ENCODE measurements around the gene FBLN1.
"Not testable (repeated sequence)": the region's sequence is repeated elsewhere in the genome, so short reads cannot be mapped to it uniquely, and the experiment has no call there.

The FBLN1 gene

GRCh38 chr22:45493286-45493771 lies 9.4 kb upstream of the FBLN1 start:
- no peaks in the 10 kb centered on the region for H3F3A ChIP-seq (ENCODE audit: low read depth)
- H3K4me1 ChIP-seq (ENCODE audit: insufficient read depth, low read length, poor library complexity, severe bottlenecking) = no peaks in the 10 kb centered on the region
- no peak overlapping the region for H2AFZ ChIP-seq (ENCODE audit: low read length)
- no peaks in the 10 kb centered on the region for H3K79me2 ChIP-seq (ENCODE audit: insufficient read depth, low read length)
- no peak overlapping the region for H3K4me2 ChIP-seq (ENCODE audit: low read depth, low read length, poor library complexity, severe bottlenecking)
- H4K20me1 ChIP-seq (ENCODE audit: insufficient read depth, low read length, poor library complexity, severe bottlenecking) = no peaks in the 10 kb centered on the region
- no peak overlapping the region for H3K4me3 ChIP-seq (ENCODE audit: low read length, poor library complexity, severe bottlenecking)
- no peak for TF ChIP-seq CTCF (conservative IDR thresholded peaks at IDR 0.05; ENCODE audit: low read length)
- no peak for TF ChIP-seq EZH2phosphoT487 (IDR thresholded peaks at IDR 0.05; ENCODE audit: borderline replicate concordance)
- no peak overlapping the region for H3K9ac ChIP-seq (ENCODE audit: low read depth, low read length, poor library complexity, severe bottlenecking)
- H3K9me3 ChIP-seq (ENCODE audit: insufficient read depth, low read depth, low read length) = no peaks in the 10 kb centered on the region
- no peaks in the 10 kb centered on the region for H3K36me3 ChIP-seq (ENCODE audit: insufficient read depth, low read length)
- H3K9me2 ChIP-seq (replicated peaks; ENCODE audit: low read depth, low read length) = no peaks in the 10 kb centered on the region
- H3K27me3 ChIP-seq (ENCODE audit: insufficient read depth, low read length, poor library complexity, severe bottlenecking) = no peaks in the 10 kb centered on the region

- H2AFZ ChIP-seq (ENCODE audit: low read length); H3K9me3 ChIP-seq (ENCODE audit: insufficient read depth, low read depth, low read length); H3K79me2 ChIP-seq (ENCODE audit: insufficient read depth, low read length); H4K20me1 ChIP-seq (ENCODE audit: insufficient read depth, low read length, poor library complexity, severe bottlenecking); H3K9me2 ChIP-seq (replicated peaks; ENCODE audit: low read depth, low read length); H3K27me3 ChIP-seq (ENCODE audit: insufficient read depth, low read length, poor library complexity, severe bottlenecking); H3K9ac ChIP-seq (ENCODE audit: low read depth, low read length, poor library complexity, severe bottlenecking); H3K4me3 ChIP-seq (ENCODE audit: low read length, poor library complexity, severe bottlenecking); H3K36me3 ChIP-seq (ENCODE audit: insufficient read depth, low read length); H3F3A ChIP-seq (ENCODE audit: low read depth); H3K4me1 ChIP-seq (ENCODE audit: insufficient read depth, low read length, poor library complexity, severe bottlenecking); H3K4me2 ChIP-seq (ENCODE audit: low read depth, low read length, poor library complexity, severe bottlenecking): not testable (repeated sequence)
Observed at GRCh38 chr22:45494306-45494705, 8.4 kb upstream of the FBLN1 start.

GRCh38 chr22:45495616-45496015 lies 7.1 kb upstream of the FBLN1 start:
- not testable (repeated sequence) for H3K4me1 ChIP-seq (ENCODE audit: insufficient read depth, low read length, poor library complexity, severe bottlenecking); H3K4me2 ChIP-seq (ENCODE audit: low read depth, low read length, poor library complexity, severe bottlenecking); H3K9me3 ChIP-seq (ENCODE audit: insufficient read depth, low read depth, low read length); H3K9me2 ChIP-seq (replicated peaks; ENCODE audit: low read depth, low read length); H2AFZ ChIP-seq (ENCODE audit: low read length); H3K27me3 ChIP-seq (ENCODE audit: insufficient read depth, low read length, poor library complexity, severe bottlenecking); H3K9ac ChIP-seq (ENCODE audit: low read depth, low read length, poor library complexity, severe bottlenecking); H3K4me3 ChIP-seq (ENCODE audit: low read length, poor library complexity, severe bottlenecking); H4K20me1 ChIP-seq (ENCODE audit: insufficient read depth, low read length, poor library complexity, severe bottlenecking); H3K79me2 ChIP-seq (ENCODE audit: insufficient read depth, low read length); H3K36me3 ChIP-seq (ENCODE audit: insufficient read depth, low read length); H3F3A ChIP-seq (ENCODE audit: low read depth)

GRCh38 chr22:45496451-45496941 lies 6.2 kb upstream of the FBLN1 start:
- Histone ChIP-seq H3K36me3 (ENCODE audit: insufficient read depth, low read length) (no peaks in the 10 kb centered on the region), H3K4me1 (ENCODE audit: insufficient read depth, low read length, poor library complexity, severe bottlenecking) (no peaks in the 10 kb centered on the region), H3K27me3 (ENCODE audit: insufficient read depth, low read length, poor library complexity, severe bottlenecking) (no peaks in the 10 kb centered on the region), H4K20me1 (ENCODE audit: insufficient read depth, low read length, poor library complexity, severe bottlenecking) (no peaks in the 10 kb centered on the region), H3K4me2 (ENCODE audit: low read depth, low read length, poor library complexity, severe bottlenecking) (no peak overlapping the region), H3K79me2 (ENCODE audit: insufficient read depth, low read length) (no peaks in the 10 kb centered on the region), H2AFZ (ENCODE audit: low read length) (no peak overlapping the region), H3K9ac (ENCODE audit: low read depth, low read length, poor library complexity, severe bottlenecking) (no peak overlapping the region), H3K4me3 (ENCODE audit: low read length, poor library complexity, severe bottlenecking) (no peak overlapping the region), H3K9me3 (ENCODE audit: insufficient read depth, low read depth, low read length) (no peaks in the 10 kb centered on the region), H3F3A (ENCODE audit: low read depth) (no peaks in the 10 kb centered on the region), H3K9me2 (replicated peaks; ENCODE audit: low read depth, low read length) (no peaks in the 10 kb centered on the region)
- TF ChIP-seq CTCF (conservative IDR thresholded peaks at IDR 0.05; ENCODE audit: low read length) (no peak), EZH2phosphoT487 (IDR thresholded peaks at IDR 0.05; ENCODE audit: borderline replicate concordance) (no peak)
